HEK293T (cell line): Measurements from ENCODE around the gene KRT6A.

Source experiments
- ARNT ChIP-seq: fragments of 450-650 bp; IDR thresholded peaks from 2 replicates; pipeline ENCODE4 v1.6.1; 2017; ENCODE audit warnings: mild to moderate bottlenecking
- ELF4 ChIP-seq: fragments of 450-650 bp; IDR thresholded peaks from 2 replicates; pipeline ENCODE4 v1.6.1; 2017; ENCODE audit warnings: antibody characterized with exemption
- FOXA1 ChIP-seq: fragments of 450-650 bp; IDR thresholded peaks from 2 replicates; pipeline ENCODE4 v1.6.1; 2016; ENCODE audit warnings: mild to moderate bottlenecking
- FOXM1 ChIP-seq: fragments of 450-650 bp; IDR thresholded peaks from 2 replicates; pipeline ENCODE4 v1.6.1; 2017; ENCODE audit warnings: mild to moderate bottlenecking, borderline replicate concordance
- HDGF ChIP-seq: fragments of 450-650 bp; IDR thresholded peaks from 2 replicates; pipeline ENCODE4 v1.6.1; 2017; ENCODE audit warnings: antibody characterized with exemption, borderline replicate concordance
- LEF1 ChIP-seq: fragments of 450-650 bp; IDR thresholded peaks from 2 replicates; pipeline ENCODE4 v1.6.1; 2017; ENCODE audit warnings: mild to moderate bottlenecking, borderline replicate concordance
- NFRKB ChIP-seq: fragments of 450-650 bp; IDR thresholded peaks from 2 replicates; pipeline ENCODE4 v1.6.1; 2016; ENCODE audit warnings: mild to moderate bottlenecking, moderate library complexity
- PKNOX1 ChIP-seq: fragments of 450-650 bp; IDR thresholded peaks from 2 replicates; pipeline ENCODE4 v1.6.1; 2016
- SP1 ChIP-seq: fragments of 450-650 bp; IDR thresholded peaks from 2 replicates; pipeline ENCODE4 v1.6.1; 2017
- SUZ12 ChIP-seq: fragments of 450-650 bp; IDR thresholded peaks from 2 replicates; pipeline ENCODE4 v1.6.1; 2016; ENCODE audit warnings: mild to moderate bottlenecking

- TF ChIP-seq PKNOX1 (no peak), SP1 (no peak), FOXA1 (no peak), NFRKB (no peak), FOXM1 (no peak), ARNT (no peak), SUZ12 (no peak), LEF1 (no peak), ELF4 (no peak), HDGF (no peak)
Measured at GRCh38 chr12:52537101-52537500, 44.0 kb upstream of the KRT6A start.
